Colonic mucosa (tissue), 4 donors: ENCODE results near the gene FHOD1. TPM values are rescaled to one million over a fixed set of nuclear protein-coding genes. Genes with fewer than 3 reads are reported as not detected.

ENCODE experiments used
- DNase-seq: peaks from one replicate; pipeline ENCODE4 v3.0.0-alpha.2; 2020
- H3K27ac ChIP-seq: fragments of 200-600 bp; one replicate; pipeline ENCODE4 v1.8.0; 2021
- H3K27me3 ChIP-seq: fragments of 200-600 bp; one replicate; pipeline ENCODE4 v1.8.0; 2021
- H3K36me3 ChIP-seq: fragments of 200-600 bp; one replicate; pipeline ENCODE4 v1.8.0; 2021
- H3K4me1 ChIP-seq: fragments of 200-600 bp; one replicate; pipeline ENCODE4 v1.8.0; 2021; ENCODE audit warnings: mild to moderate bottlenecking
- H3K4me3 ChIP-seq: fragments of 200-600 bp; one replicate; pipeline ENCODE4 v1.8.0; 2021
- H3K9ac ChIP-seq, 2 donors: one replicate each; pipeline ENCODE4 v1.7.0; 2013; ENCODE audit warnings: control low read depth in 2 of 2, low read depth in 2 of 2, low read length in 2 of 2
- H3K9me3 ChIP-seq: fragments of 200-600 bp; one replicate; pipeline ENCODE4 v1.8.0; 2021
- intact Hi-C: fragments of 100-400 bp; cut with DNase I; formaldehyde crosslinking; loops from one replicate; pipeline ENCODE4 v1.14.1; 2022
- total RNA-seq, 2 donors: library from RNA; stranded (reverse); fragmentation: NEBNext Ultra II Directional in 1 of 2; extraction: Animal tissue kit (Norgen Biotek cat#: 25700) in 1 of 2; gene quantifications; one replicate each; pipeline ENCODE4 v1.2.1, GENCODE V29; 2021
- TF ChIP-seq, protein P1 (sequence below): fragments of 200-600 bp; IDR thresholded peaks from one replicate; pipeline ENCODE4 v1.8.0; 2022; ENCODE audit warnings: antibody characterized with exemption, mild to moderate bottlenecking
- donor health status: healthy.
- donor health status: DM: no; HTN: no; CAD: no.
- donor health status: DM: no; HTN: no; CAD: no.

Gene FHOD1
- total RNA-seq, 2 donors from 2014 or later, result 21.6 to 47.2 TPM

GRCh38 chr16:67230809-67231660, 16.2 kb downstream of the FHOD1 start:
- peaks cover 3% of the 10 kb centered on the region for H3K4me1 ChIP-seq
- intact Hi-C loops, result no loop called here
- H3K9ac ChIP-seq, result no peak overlapping the region
- no peak overlapping the region for H3K4me3 ChIP-seq
- H3K9me3 ChIP-seq, result no peaks in the 10 kb centered on the region
- H3K27me3 ChIP-seq, result no peaks in the 10 kb centered on the region
- H3K36me3 ChIP-seq, result peaks cover 19% of the 10 kb centered on the region
- TF ChIP-seq, protein P1, sequence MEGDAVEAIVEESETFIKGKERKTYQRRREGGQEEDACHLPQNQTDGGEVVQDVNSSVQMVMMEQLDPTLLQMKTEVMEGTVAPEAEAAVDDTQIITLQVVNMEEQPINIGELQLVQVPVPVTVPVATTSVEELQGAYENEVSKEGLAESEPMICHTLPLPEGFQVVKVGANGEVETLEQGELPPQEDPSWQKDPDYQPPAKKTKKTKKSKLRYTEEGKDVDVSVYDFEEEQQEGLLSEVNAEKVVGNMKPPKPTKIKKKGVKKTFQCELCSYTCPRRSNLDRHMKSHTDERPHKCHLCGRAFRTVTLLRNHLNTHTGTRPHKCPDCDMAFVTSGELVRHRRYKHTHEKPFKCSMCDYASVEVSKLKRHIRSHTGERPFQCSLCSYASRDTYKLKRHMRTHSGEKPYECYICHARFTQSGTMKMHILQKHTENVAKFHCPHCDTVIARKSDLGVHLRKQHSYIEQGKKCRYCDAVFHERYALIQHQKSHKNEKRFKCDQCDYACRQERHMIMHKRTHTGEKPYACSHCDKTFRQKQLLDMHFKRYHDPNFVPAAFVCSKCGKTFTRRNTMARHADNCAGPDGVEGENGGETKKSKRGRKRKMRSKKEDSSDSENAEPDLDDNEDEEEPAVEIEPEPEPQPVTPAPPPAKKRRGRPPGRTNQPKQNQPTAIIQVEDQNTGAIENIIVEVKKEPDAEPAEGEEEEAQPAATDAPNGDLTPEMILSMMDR, result no peak
- no peak for DNase-seq
- H3K27ac ChIP-seq, result no peak overlapping the region

- TF ChIP-seq, protein P1, result no peak
- DNase-seq, result no peak
- Histone ChIP-seq H3K27ac (no peak overlapping the region), H3K4me1 (peaks cover 3% of the 10 kb centered on the region), H3K9me3 (no peaks in the 10 kb centered on the region), H3K36me3 (peaks cover 19% of the 10 kb centered on the region), H3K27me3 (no peaks in the 10 kb centered on the region), H3K9ac (no peak overlapping the region), H3K4me3 (no peak overlapping the region)
- intact Hi-C loops, result no loop called here
Measured at GRCh38 chr16:67229906-67230808, 17.1 kb downstream of the FHOD1 start.

GRCh38 chr16:67228905-67229304, 18.4 kb downstream of the FHOD1 start:
- no peak for DNase-seq
- intact Hi-C loops, result no loop called here
- H3K27me3 ChIP-seq, result no peaks in the 10 kb centered on the region
- no peak overlapping the region for H3K4me3 ChIP-seq
- TF ChIP-seq, protein P1, result no peak
- peaks cover 3% of the 10 kb centered on the region for H3K4me1 ChIP-seq
- H3K27ac ChIP-seq, result no peak overlapping the region
- H3K9ac ChIP-seq, result no peak overlapping the region
- peaks cover 19% of the 10 kb centered on the region for H3K36me3 ChIP-seq
- no peaks in the 10 kb centered on the region for H3K9me3 ChIP-seq

GRCh38 chr16:67228034-67228785, 19.1 kb downstream of the FHOD1 start:
- intact Hi-C loops, result no loop called here
- TF ChIP-seq, protein P1, result no peak
- Histone ChIP-seq H3K27me3 (no peaks in the 10 kb centered on the region), H3K36me3 (peaks cover 19% of the 10 kb centered on the region), H3K4me1 (peaks cover 3% of the 10 kb centered on the region), H3K9ac (peak overlapping the region in 1 of 2 donors; percentile 98), H3K4me3 (peak overlapping the region; percentile 95), H3K27ac (no peak overlapping the region), H3K9me3 (no peaks in the 10 kb centered on the region)
- DNase-seq, result no peak

- Histone ChIP-seq H3K9me3 (no peaks in the 10 kb centered on the region), H3K27ac (peak overlapping the region; percentile 56), H3K4me3 (peak overlapping the region; percentile 95), H3K36me3 (peaks cover 19% of the 10 kb centered on the region), H3K27me3 (no peaks in the 10 kb centered on the region), H3K9ac (peak overlapping the region; percentile 91 to 98), H3K4me1 (peaks cover 3% of the 10 kb centered on the region)
- TF ChIP-seq, protein P1, result no peak
- no peak for DNase-seq
- intact Hi-C loops, result no loop called here
Measured at GRCh38 chr16:67227567-67227921, 19.7 kb downstream of the FHOD1 start.
